Sigmoid colon (tissue), 7 donors: Measurements from ENCODE around the gene PNPLA2. TPM values are rescaled to one million over a fixed set of nuclear protein-coding genes. Genes with fewer than 3 reads are reported as not detected.

Experiments
- DNase-seq: peaks from one replicate; pipeline ENCODE4 v3.0.0-alpha.2; 2019
- H3K27ac ChIP-seq, 4 donors: fragments of 200-600 bp; sonication (generic); one replicate each; pipeline ENCODE4 v1.5.1; 2016 to 2019; ENCODE audit warnings: mild to moderate bottlenecking in 1 of 4
- H3K27me3 ChIP-seq, 3 donors: fragments of 200-600 bp; sonication (generic); one replicate each; pipeline ENCODE4 v1.5.1; 2019; ENCODE audit warnings: mild to moderate bottlenecking in 1 of 3
- H3K36me3 ChIP-seq, 4 donors: fragments of 200-600 bp; sonication (generic); one replicate each; pipeline ENCODE4 v1.5.1; 2016 to 2019
- H3K4me1 ChIP-seq, 4 donors: fragments of 200-600 bp; sonication (generic); one replicate each; pipeline ENCODE4 v1.5.1; 2017 to 2019
- H3K4me3 ChIP-seq, 4 donors: fragments of 200-600 bp; sonication (generic); one replicate each; pipeline ENCODE4 v1.5.1; 2017 to 2019; ENCODE audit warnings: mild to moderate bottlenecking in 2 of 4, moderate library complexity in 1 of 4
- H3K9me3 ChIP-seq, 4 donors: fragments of 200-600 bp in 3 of 4; sonication (generic) in 3 of 4; one replicate each; pipeline versions ENCODE4 v1.5.1 to v1.6.1; 2013 to 2019
- EP300 ChIP-seq, 4 donors: sonication (generic); formaldehyde crosslinking; IDR thresholded peaks; one replicate each; pipeline ENCODE4 v1.6.1; 2017; ENCODE audit warnings: antibody characterized with exemption in 4 of 4
- POLR2A ChIP-seq, 2 donors: fragments of 450-650 bp; IDR thresholded peaks; one replicate each; pipeline ENCODE4 v1.6.1; 2016; ENCODE audit warnings: antibody characterized with exemption in 2 of 2, mild to moderate bottlenecking in 2 of 2, moderate library complexity in 2 of 2
- POLR2AphosphoS5 ChIP-seq, 4 donors: sonication (generic); formaldehyde crosslinking; IDR thresholded peaks; one replicate each; pipeline ENCODE4 v1.6.1; 2017; ENCODE audit warnings: antibody characterized with exemption in 4 of 4
- WGBS, 2 donors: extraction: QIAGEN DNeasy Blood & Tissue Kit; methylation state at CpG; one replicate each; pipeline ENCODE4 v1.1.7; 2013; 5-methylcytosine and 5-hydroxymethylcytosine counted together
- intact Hi-C: fragments of 100-400 bp; cut with DNase I; formaldehyde crosslinking; loops from one replicate; pipeline ENCODE4 v1.15.1; 2023
- polyA plus RNA-seq, 3 donors: library from polyadenylated mRNA; stranded (reverse); fragments of 200-250 nt; gene quantifications; one replicate each; pipeline ENCODE4 v1.2.3, GENCODE V29; 2013
- total RNA-seq, 4 donors: library from RNA; depleted of rRNA; stranded (reverse); fragments of >200 nt; gene quantifications; one replicate each; pipeline ENCODE4 v1.1.0, GENCODE V29; 2016
- TF ChIP-seq, protein P1 (sequence below), 4 experiments: fragments of 450-650 bp in 3 of 4; fragments of 200-600 bp in 1 of 4; IDR thresholded peaks; one replicate each; pipeline ENCODE4 v1.5.1; 2016 to 2019; ENCODE audit warnings: antibody characterized with exemption in 4 of 4, mild to moderate bottlenecking in 3 of 4, moderate library complexity in 2 of 4
- donor health status: healthy with polysubstance abuse.
- donor health status: Bipolar disorder and iron deficiency.
- donor health status: healthy.

Gene PNPLA2
- total and polyA plus RNA-seq, 7 donors, result 26.3 to 137 (median 35.4) TPM

DNA sequence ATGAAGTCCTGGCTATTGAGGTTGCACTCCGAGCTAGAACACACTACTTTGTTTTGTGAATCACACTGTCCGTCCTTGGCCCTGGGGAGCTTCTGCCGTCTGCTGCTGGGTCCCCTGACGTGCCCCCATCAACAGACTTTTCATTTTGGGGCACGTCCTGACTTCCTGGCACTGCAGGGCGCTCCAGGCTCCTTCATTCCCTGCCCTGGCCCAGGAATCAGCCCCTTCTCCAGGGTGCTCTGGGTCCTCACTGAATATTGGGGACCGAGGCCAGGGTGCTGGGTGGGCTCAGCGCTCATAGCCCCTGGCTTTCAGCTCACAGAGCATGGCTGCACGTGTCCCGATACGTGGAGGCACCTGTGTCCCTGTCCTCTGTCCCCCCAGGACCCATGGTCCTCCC lies 46.2 kb downstream of the PNPLA2 start:
- WGBS, 2 donors, result 52 to 88% methylated on average over 11 of the region's 11 CpGs
- Histone ChIP-seq H3K9me3 (no peaks in the 10 kb centered on the region), H3K4me1 (peaks cover 0 to 18% (median 13%) of the 10 kb centered on the region in 4 donors), H3K27me3 (no peaks in the 10 kb centered on the region), H3K27ac (no peak overlapping the region), H3K4me3 (no peak overlapping the region), H3K36me3 (peaks cover 0 to 53% (median 12%) of the 10 kb centered on the region in 4 donors)
- intact Hi-C loops, result no loop called here
- TF ChIP-seq, protein P1, sequence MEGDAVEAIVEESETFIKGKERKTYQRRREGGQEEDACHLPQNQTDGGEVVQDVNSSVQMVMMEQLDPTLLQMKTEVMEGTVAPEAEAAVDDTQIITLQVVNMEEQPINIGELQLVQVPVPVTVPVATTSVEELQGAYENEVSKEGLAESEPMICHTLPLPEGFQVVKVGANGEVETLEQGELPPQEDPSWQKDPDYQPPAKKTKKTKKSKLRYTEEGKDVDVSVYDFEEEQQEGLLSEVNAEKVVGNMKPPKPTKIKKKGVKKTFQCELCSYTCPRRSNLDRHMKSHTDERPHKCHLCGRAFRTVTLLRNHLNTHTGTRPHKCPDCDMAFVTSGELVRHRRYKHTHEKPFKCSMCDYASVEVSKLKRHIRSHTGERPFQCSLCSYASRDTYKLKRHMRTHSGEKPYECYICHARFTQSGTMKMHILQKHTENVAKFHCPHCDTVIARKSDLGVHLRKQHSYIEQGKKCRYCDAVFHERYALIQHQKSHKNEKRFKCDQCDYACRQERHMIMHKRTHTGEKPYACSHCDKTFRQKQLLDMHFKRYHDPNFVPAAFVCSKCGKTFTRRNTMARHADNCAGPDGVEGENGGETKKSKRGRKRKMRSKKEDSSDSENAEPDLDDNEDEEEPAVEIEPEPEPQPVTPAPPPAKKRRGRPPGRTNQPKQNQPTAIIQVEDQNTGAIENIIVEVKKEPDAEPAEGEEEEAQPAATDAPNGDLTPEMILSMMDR (IDR thresholded peaks at IDR 0.05), result no peak
- TF ChIP-seq POLR2AphosphoS5 (IDR thresholded peaks at IDR 0.05), result no peak
- TF ChIP-seq POLR2A (IDR thresholded peaks at IDR 0.05), result no peak
- no peak for TF ChIP-seq EP300 (IDR thresholded peaks at IDR 0.05)
- no peak for DNase-seq

DNA sequence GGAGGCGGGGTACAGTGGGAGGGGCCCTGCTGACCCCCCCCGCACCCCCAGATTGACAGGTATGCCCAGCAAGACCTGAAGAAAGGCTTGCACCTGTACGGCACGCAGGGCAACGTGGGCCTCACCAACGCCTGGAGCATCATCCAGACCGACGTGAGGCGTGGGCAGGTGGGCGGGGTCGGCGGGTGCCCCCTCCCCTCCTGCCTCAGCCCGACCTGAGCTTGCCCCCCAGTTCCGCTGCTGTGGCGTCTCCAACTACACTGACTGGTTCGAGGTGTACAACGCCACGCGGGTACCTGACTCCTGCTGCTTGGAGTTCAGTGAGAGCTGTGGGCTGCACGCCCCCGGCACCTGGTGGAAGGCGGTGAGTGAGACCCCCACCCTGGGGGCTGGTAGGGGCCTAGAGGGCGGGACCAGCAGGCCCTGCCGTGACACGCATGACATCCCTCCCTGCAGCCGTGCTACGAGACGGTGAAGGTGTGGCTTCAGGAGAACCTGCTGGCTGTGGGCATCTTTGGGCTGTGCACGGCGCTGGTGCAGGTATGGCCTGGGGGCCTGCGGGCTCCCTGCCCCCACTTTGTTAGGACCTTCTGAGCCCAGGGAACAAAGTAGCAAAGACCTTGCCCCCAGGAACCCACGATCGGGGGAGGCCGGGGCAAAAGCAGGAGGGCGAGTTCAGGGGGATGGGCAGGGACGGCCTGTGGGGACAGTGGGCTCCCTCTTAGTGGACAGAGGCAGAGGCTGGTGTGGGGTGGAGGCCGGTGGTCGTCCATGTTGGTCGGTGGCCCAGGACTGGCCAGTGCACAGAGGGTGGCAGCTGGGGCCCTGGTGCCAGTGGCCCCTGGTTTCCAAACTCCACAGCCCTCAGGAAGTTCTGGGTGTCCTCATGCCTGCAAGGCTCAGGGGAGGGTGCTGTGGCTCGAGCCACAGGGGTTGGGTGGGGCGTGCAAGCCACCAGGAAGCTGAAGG lies 47.0 kb downstream of the PNPLA2 start:
- Histone ChIP-seq H3K4me1 (peaks cover 0 to 9% (median 4%) of the 10 kb centered on the region in 4 donors), H3K9me3 (no peaks in the 10 kb centered on the region), H3K36me3 (peaks cover 0 to 53% (median 12%) of the 10 kb centered on the region in 4 donors), H3K27ac (no peak overlapping the region), H3K4me3 (no peak overlapping the region), H3K27me3 (no peaks in the 10 kb centered on the region)
- intact Hi-C loops, result no loop called here
- DNase-seq, result no peak
- no peak for TF ChIP-seq POLR2AphosphoS5 (IDR thresholded peaks at IDR 0.05)
- TF ChIP-seq, protein P1 (IDR thresholded peaks at IDR 0.05), result no peak
- TF ChIP-seq POLR2A (IDR thresholded peaks at IDR 0.05), result no peak
- no peak for TF ChIP-seq EP300 (IDR thresholded peaks at IDR 0.05)
- 44 to 79% methylated on average over 41 of the region's 41 CpGs for WGBS, 2 donors

DNA sequence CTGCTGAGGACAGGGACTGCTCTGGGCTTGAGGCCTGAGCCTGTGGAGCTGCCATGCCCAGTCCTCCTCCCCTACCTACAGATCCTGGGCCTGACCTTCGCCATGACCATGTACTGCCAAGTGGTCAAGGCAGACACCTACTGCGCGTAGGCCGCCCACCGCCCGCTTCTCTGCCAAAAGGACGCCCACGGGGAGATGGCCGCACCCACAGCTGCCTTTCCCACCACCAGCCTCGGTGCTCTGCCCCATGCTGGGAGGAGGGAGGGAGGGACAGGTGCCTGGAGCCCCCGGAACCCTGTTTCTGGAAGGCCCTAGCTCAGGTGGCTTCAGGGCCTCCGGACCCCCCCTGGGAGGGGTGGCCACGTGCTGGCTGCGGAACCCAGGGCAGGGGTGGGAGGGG lies 47.8 kb downstream of the PNPLA2 start:
- TF ChIP-seq EP300 (IDR thresholded peaks at IDR 0.05), result no peak
- TF ChIP-seq POLR2AphosphoS5 (IDR thresholded peaks at IDR 0.05), result peak in 1 of 4 donors; percentile 5
- DNase-seq, result no peak
- 86 to 92% methylated on average over 14 of the region's 14 CpGs for WGBS, 2 donors
- Histone ChIP-seq H3K27ac (no peak overlapping the region), H3K4me3 (no peak overlapping the region), H3K9me3 (no peaks in the 10 kb centered on the region), H3K36me3 (peaks cover 0 to 53% (median 12%) of the 10 kb centered on the region in 4 donors), H3K27me3 (no peaks in the 10 kb centered on the region), H3K4me1 (peaks cover 0 to 8% (median 4%) of the 10 kb centered on the region in 4 donors)
- intact Hi-C loops, result no loop called here

DNA sequence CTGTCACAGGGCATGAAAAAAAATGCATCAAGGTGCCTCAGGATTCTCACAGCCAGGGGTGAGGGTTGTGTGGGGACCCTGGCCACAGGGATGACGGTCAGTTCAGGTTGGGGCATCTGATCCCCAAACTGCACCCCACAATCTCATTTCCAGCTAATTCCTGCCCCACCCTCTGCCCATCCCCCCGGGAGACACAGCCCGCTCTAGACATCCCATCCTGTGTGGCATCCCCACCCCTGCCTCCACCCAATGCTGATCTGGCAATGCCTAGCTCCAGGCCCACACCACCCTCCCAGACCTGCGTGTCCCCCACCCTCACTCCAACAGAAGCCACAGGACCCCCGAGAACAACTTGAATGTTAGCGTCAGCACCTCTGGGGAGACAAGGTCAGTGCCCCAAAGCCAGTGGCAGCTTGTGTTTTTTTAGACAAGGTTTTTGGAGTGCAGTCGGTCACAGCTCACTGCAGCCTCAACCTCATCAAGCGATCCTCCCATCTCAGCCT lies 49.2 kb downstream of the PNPLA2 start:
- TF ChIP-seq, protein P1 (IDR thresholded peaks at IDR 0.05), result no peak
- no peak for TF ChIP-seq EP300 (IDR thresholded peaks at IDR 0.05)
- no peak for TF ChIP-seq POLR2AphosphoS5 (IDR thresholded peaks at IDR 0.05)
- TF ChIP-seq POLR2A (IDR thresholded peaks at IDR 0.05), result no peak
- intact Hi-C loops, result no loop called here
- no peak overlapping the region for H3K27ac ChIP-seq
- WGBS, 2 donors, result 90 to 91% methylated on average over 8 of the region's 8 CpGs
- no peak overlapping the region for H3K4me3 ChIP-seq
- H3K9me3 ChIP-seq, result no peaks in the 10 kb centered on the region
- H3K4me1 ChIP-seq, result no peaks in the 10 kb centered on the region
- peaks cover 0 to 49% (median 12%) of the 10 kb centered on the region in 4 donors for H3K36me3 ChIP-seq
- DNase-seq, result no peak
- no peaks in the 10 kb centered on the region for H3K27me3 ChIP-seq

DNA sequence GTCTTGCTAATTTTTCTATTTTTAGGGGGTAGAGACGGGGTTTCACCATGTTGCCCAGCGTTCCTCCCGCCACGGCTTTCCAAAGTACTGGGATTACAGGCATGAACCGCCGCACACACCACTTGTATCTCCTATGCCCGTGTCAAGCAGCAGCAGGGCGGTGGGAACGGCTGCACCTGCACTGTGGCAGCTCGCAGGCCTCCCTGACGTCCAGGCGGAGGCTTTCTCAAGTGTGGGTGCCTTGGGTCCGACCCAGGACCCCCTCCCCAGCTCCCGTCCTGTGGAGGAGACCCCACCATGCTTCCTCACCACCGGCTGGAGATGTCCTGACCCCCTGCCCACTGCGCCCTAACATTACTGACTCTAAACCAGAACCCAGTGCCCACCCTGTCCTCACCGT lies 49.7 kb downstream of the PNPLA2 start:
- DNase-seq, result no peak
- H3K4me3 ChIP-seq, result no peak overlapping the region
- H3K27ac ChIP-seq, result no peak overlapping the region
- no peaks in the 10 kb centered on the region for H3K4me1 ChIP-seq
- intact Hi-C loops, result no loop called here
- peaks cover 0 to 46% (median 12%) of the 10 kb centered on the region in 4 donors for H3K36me3 ChIP-seq
- no peaks in the 10 kb centered on the region for H3K27me3 ChIP-seq
- H3K9me3 ChIP-seq, result no peaks in the 10 kb centered on the region
- no peak for TF ChIP-seq POLR2A (IDR thresholded peaks at IDR 0.05)
- WGBS, 2 donors, result 93% methylated on average over 17 of the region's 17 CpGs
